Psoas muscle (tissue), 8 donors: ENCODE results near the gene NEDD9. TPM values are rescaled to one million over a fixed set of nuclear protein-coding genes. Genes with fewer than 3 reads are reported as not detected.
A peak's percentile ranks its signal among the peaks of the same experiment; 100 is the strongest.

ENCODE experiments used
- ATAC-seq, 4 donors: fragments of 200-7000 bp; cut with Tn5 transposase; one replicate each; pipeline ENCODE4 v1.9.1; 2020; ENCODE audit warnings: moderate library complexity in 3 of 4, mild to moderate bottlenecking in 2 of 4
- DNase-seq, 2 donors: peaks; one replicate each; pipeline ENCODE4 v3.0.0-alpha.2; 2020
- H3K27ac ChIP-seq: fragments of 200-600 bp; one replicate; pipeline ENCODE4 v1.8.0; 2022
- H3K27me3 ChIP-seq, 3 donors: fragments of 200-600 bp in 1 of 3; one replicate each; pipeline versions ENCODE4 v1.6.1 to v1.8.0; 2013 to 2022; ENCODE audit warnings: low read length in 2 of 3, mild to moderate bottlenecking in 2 of 3, moderate library complexity in 1 of 3; ENCODE audit not compliant: insufficient read depth in 3 of 3
- H3K36me3 ChIP-seq, 2 donors: fragments of 200-600 bp in 1 of 2; one replicate each; pipeline versions ENCODE4 v1.6.1 to v1.8.0; 2013 to 2022; ENCODE audit warnings: low read depth in 1 of 2, mild to moderate bottlenecking in 1 of 2, moderate library complexity in 1 of 2; ENCODE audit not compliant: insufficient read depth in 1 of 2
- H3K4me1 ChIP-seq: fragments of 200-600 bp; one replicate; pipeline ENCODE4 v1.8.0; 2022
- H3K4me3 ChIP-seq: fragments of 200-600 bp; one replicate; pipeline ENCODE4 v1.8.0; 2022; ENCODE audit warnings: mild to moderate bottlenecking
- H3K9me3 ChIP-seq: fragments of 200-600 bp; one replicate; pipeline ENCODE4 v1.8.0; 2022
- CTCF ChIP-seq: fragments of 200-600 bp; IDR thresholded peaks from one replicate; pipeline ENCODE4 v1.8.0; 2022; ENCODE audit warnings: antibody characterized with exemption
- WGBS, 3 donors: extraction: QIAGEN DNeasy Blood & Tissue Kit; methylation state at CpG; one replicate each; pipeline versions ENCODE4 v1.1.6 to v1.1.7; 2013; 5-methylcytosine and 5-hydroxymethylcytosine counted together
- intact Hi-C, 2 donors: fragments of 100-400 bp; cut with DNase I; formaldehyde crosslinking; loops; one replicate each; pipeline versions ENCODE4 v1.11.0 to v1.14.2; 2022
- polyA plus RNA-seq, 3 donors: library from polyadenylated mRNA; stranded (reverse); fragments of 200-250 nt; gene quantifications; one replicate each; pipeline ENCODE4 v1.2.3, GENCODE V29; 2013
- total RNA-seq, 4 donors: library from RNA; stranded (reverse); fragmentation: NEBNext Ultra II Directional in 2 of 4; extraction: Animal tissue kit (Norgen Biotek cat#: 25700) in 2 of 4; gene quantifications; one replicate each; pipeline versions ENCODE4 v1.2.1 to v1.2.4, GENCODE V29; 2021 to 2023
- donor health status: healthy with polysubstance abuse.
- donor health status: DM: no; HTN: no; CAD: no; lungs with moderate emphysema.
- donor health status: Bipolar disorder and iron deficiency.
- donor health status: healthy.
- donor health status: DM: yes; HTN: yes; CAD: no.
- donor health status: DM: no; HTN: no; CAD: no.
- donor health status: DM: no; HTN: no; CAD: no.
- donor health status: DM: yes; HTN: yes; CAD: no.

Gene NEDD9
- total and polyA plus RNA-seq, 7 donors = 9.0 to 15.7 (median 11.2) TPM

DNA sequence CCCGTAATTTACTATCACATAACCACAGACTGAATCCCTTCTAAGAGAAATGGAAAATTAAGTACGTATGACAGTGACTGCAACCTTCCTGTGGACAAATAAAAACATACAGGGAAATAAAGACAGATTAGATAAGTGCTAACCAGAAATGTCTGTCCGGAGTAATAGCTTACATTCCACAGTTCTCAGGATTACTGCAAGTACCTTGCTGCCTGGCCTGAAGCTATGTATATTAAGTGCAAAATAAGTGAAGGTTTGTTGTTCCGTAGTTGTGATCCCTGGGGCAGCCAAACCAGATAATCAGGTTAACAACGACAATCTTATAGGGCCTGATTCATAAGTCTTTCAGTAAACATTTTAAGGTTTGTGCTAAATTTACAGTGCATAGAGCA lies 2.8 kb downstream of the NEDD9 start:
- Histone ChIP-seq H3K27me3 (no peaks in the 10 kb centered on the region), H3K27ac (peak overlapping the region; percentile 78), H3K9me3 (no peaks in the 10 kb centered on the region), H3K4me3 (peak overlapping the region; percentile 80), H3K4me1 (peaks cover 7% of the 10 kb centered on the region), H3K36me3 (no peaks in the 10 kb centered on the region)
- TF ChIP-seq CTCF = no peak
- DNase-seq (no peak), ATAC-seq (no peak)
- intact Hi-C loops = loop anchor here in 1 of 2 donors (5.0 kb wide), 2 partner anchors 83 to 138 kb away; no protein-coding TSS in a partner anchor
- 63 to 81% (median 68%) methylated on average over 5 of the region's 5 CpGs for WGBS, 3 donors

DNA sequence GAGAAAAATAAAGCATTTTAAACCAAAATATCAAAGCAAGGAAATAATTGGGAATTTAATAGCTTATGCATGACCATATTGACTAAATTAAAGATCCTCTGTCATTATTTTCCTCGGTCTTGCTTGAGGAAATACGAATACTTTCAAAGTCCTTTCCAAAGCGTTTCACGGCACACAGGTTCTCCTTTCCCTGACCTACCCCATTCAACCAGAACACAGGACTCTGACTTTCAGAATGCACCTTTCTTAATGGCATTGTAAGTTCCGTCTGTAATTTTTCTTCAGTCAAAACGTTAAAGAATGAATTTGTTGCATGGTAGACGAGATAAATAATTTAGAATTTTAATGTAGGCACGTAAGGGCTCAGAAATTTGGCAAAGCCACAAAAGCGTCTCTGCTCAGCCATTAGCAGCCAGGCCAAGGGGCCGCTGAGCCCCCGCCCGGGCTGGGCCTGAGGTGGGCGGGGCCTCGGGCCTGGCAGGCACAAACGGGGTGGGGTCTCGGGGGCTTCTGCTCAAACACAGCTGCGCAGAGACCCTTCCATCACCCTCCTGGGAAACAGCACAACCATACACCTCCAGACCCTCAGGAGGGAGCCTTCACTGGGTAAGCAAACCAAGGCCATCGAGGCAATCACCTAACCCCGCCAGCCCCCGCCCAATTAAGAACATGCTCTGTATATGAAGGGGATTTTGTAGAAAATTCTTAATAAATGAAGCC lies 3.4 kb downstream of the NEDD9 start:
- intact Hi-C loops = no loop called here
- Histone ChIP-seq H3K27me3 (no peaks in the 10 kb centered on the region), H3K9me3 (no peaks in the 10 kb centered on the region), H3K27ac (peak overlapping the region; percentile 78), H3K36me3 (no peaks in the 10 kb centered on the region), H3K4me3 (peak overlapping the region; percentile 80), H3K4me1 (peaks cover 7% of the 10 kb centered on the region)
- no peak for DNase-seq
- 52 to 56% (median 54%) methylated on average over 20 of the region's 20 CpGs for WGBS, 3 donors
- TF ChIP-seq CTCF = no peak
- ATAC-seq = no peak

DNA sequence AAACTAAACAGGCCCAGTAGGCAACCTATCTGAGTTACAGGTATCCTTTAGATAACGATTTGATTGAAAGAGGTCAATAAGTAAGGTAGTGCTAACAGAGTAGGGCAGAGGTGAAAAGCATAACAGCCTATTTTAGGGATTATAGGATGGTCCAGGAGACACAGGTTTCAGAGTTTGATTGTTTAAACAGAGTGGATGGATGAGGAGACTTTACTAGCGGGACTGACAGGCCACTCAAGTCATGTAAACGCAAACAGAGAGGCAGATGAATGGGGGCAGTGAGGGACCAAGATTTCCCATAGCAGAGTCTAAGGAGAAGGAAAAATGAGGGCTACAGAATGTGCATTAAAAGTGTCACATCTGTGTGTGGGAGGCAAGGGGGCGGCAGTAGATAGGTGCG lies 4.8 kb downstream of the NEDD9 start:
- intact Hi-C loops = no loop called here
- no peaks in the 10 kb centered on the region for H3K27me3 ChIP-seq
- no peak for TF ChIP-seq CTCF
- WGBS, 3 donors = 66 to 86% (median 76%) methylated on average over 5 of the region's 5 CpGs
- no peaks in the 10 kb centered on the region for H3K4me1 ChIP-seq
- no peaks in the 10 kb centered on the region for H3K9me3 ChIP-seq
- no peak for ATAC-seq
- peak overlapping the region; percentile 46 for H3K27ac ChIP-seq
- peak overlapping the region; percentile 80 for H3K4me3 ChIP-seq
- no peaks in the 10 kb centered on the region for H3K36me3 ChIP-seq
- no peak for DNase-seq

DNA sequence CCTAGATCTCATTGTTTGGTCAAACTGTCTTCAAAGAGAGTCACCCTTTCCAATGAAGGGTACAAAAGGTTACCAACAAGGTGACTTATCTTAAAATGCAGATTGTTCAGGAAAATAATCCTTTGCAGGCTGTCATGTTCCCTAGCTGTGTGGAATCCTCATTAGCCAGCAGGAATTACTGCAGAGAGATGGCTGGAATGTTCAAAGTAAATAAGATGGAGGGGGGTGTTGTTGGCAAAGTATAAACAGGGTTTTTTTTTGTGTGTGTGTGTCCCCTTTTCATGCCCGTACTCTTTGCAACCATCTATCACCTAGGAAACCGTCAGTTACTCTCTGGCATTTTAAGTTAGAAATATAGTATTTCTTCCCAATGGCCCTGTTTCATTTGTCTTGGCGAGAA lies 6.5 kb downstream of the NEDD9 start:
- no peak for TF ChIP-seq CTCF
- no peak for ATAC-seq
- Histone ChIP-seq H3K9me3 (no peaks in the 10 kb centered on the region), H3K4me3 (peak overlapping the region; percentile 80), H3K36me3 (no peaks in the 10 kb centered on the region), H3K27ac (peak overlapping the region; percentile 50), H3K27me3 (no peaks in the 10 kb centered on the region), H3K4me1 (no peaks in the 10 kb centered on the region)
- 82 to 92% (median 91%) methylated on average over 3 of the region's 3 CpGs for WGBS, 3 donors
- no peak for DNase-seq
- intact Hi-C loops = no loop called here
